Neural cell (in vitro differentiated cells): Measurements from ENCODE around the gene SLC23A1. TPM values are rescaled to one million over a fixed set of nuclear protein-coding genes. Genes with fewer than 3 reads are reported as not detected.

Experiments
- H2AFZ ChIP-seq: fragments of 200-600, 300-800 bp; sonication (generic), shearing (Covaris generic); 2 replicates; pipeline ENCODE4 v1.6.0; 2014; ENCODE audit warnings: low read depth, mild to moderate bottlenecking, antibody characterized with exemption, low read length, moderate library complexity
- H3F3A ChIP-seq: fragments of 200-600 bp; shearing (Covaris generic); 2 replicates; pipeline ENCODE4 v1.6.1; 2016; ENCODE audit warnings: mild to moderate bottlenecking, moderate library complexity, mixed read lengths, antibody characterized with exemption, low read length; ENCODE audit not compliant: insufficient read depth, poor library complexity, severe bottlenecking
- H3K27ac ChIP-seq: fragments of 200-600, 300-800 bp; sonication (generic), shearing (Covaris generic); 2 replicates; pipeline ENCODE4 v1.5.1; 2014; ENCODE audit warnings: mild to moderate bottlenecking, low read length, moderate library complexity
- H3K27me3 ChIP-seq: fragments of 300-800, 200-600 bp; sonication (generic), shearing (Covaris generic); 2 replicates; pipeline ENCODE4 v1.6.0; 2014; ENCODE audit warnings: mild to moderate bottlenecking, low read depth, low read length, moderate library complexity; ENCODE audit not compliant: insufficient read depth
- H3K36me3 ChIP-seq: fragments of 300-800, 200-600 bp; sonication (generic), shearing (Covaris generic); 2 replicates; pipeline ENCODE4 v1.5.1; 2014; ENCODE audit warnings: mild to moderate bottlenecking, antibody characterized with exemption, low read length, moderate library complexity; ENCODE audit not compliant: insufficient read depth
- H3K4me2 ChIP-seq: fragments of 300-800, 200-600 bp; sonication (generic), shearing (Covaris generic); 2 replicates; pipeline ENCODE4 v1.6.0; 2014; ENCODE audit warnings: mild to moderate bottlenecking, low read length
- H3K4me3 ChIP-seq: fragments of 300-800, 200-600 bp; sonication (generic), shearing (Covaris generic); 2 replicates; pipeline ENCODE4 v1.5.1; 2014; ENCODE audit warnings: mild to moderate bottlenecking, low read length, moderate library complexity
- H3K79me2 ChIP-seq: fragments of 200-600 bp; shearing (Covaris generic); replicated peaks from 2 replicates; pipeline ENCODE4 v1.6.0; 2014; ENCODE audit warnings: mild to moderate bottlenecking, low read length, moderate library complexity; ENCODE audit not compliant: insufficient read depth
- H3K9ac ChIP-seq: fragments of 300-800, 200-600 bp; sonication (generic), shearing (Covaris generic); 2 replicates; pipeline ENCODE4 v1.6.1; 2016; ENCODE audit warnings: mild to moderate bottlenecking, low read length, mixed read lengths
- H3K9me2 ChIP-seq: fragments of 200-600 bp; shearing (Covaris generic); 2 replicates; pipeline ENCODE4 v1.6.1; 2016; ENCODE audit warnings: mild to moderate bottlenecking, low read length, mixed read lengths; ENCODE audit not compliant: insufficient read depth
- H3K9me3 ChIP-seq: fragments of 200-600, 300-800 bp; sonication (generic), shearing (Covaris generic); 2 replicates; pipeline ENCODE4 v1.6.1; 2016; ENCODE audit warnings: mild to moderate bottlenecking, mixed run types, low read length, moderate library complexity, mixed read lengths
- H4K20me1 ChIP-seq: fragments of 200-600 bp; shearing (Covaris generic); 2 replicates; pipeline ENCODE4 v1.6.1; 2016; ENCODE audit warnings: mild to moderate bottlenecking, mixed run types; ENCODE audit not compliant: insufficient read depth
- EP300 ChIP-seq: fragments of 450-650 bp; conservative IDR thresholded peaks from 2 replicates; pipeline ENCODE4 v1.6.1; 2014; ENCODE audit warnings: antibody characterized with exemption, mild to moderate bottlenecking, moderate library complexity; ENCODE audit not compliant: poor library complexity, severe bottlenecking
- EZH2 ChIP-seq: fragments of 200-600, 300-800 bp; shearing (Covaris generic), sonication (generic); IDR thresholded peaks from 2 replicates; pipeline ENCODE4 v1.6.1; 2014; ENCODE audit warnings: antibody characterized with exemption, low read length, borderline replicate concordance, mild to moderate bottlenecking; ENCODE audit not compliant: insufficient read depth, poor library complexity, severe bottlenecking
- MXI1 ChIP-seq: fragments of 450-650 bp; conservative IDR thresholded peaks from 2 replicates; pipeline ENCODE4 v1.6.1; 2014; ENCODE audit warnings: antibody characterized with exemption, mild to moderate bottlenecking; ENCODE audit not compliant: poor library complexity, severe bottlenecking
- POLR2AphosphoS5 ChIP-seq: IDR thresholded peaks from 2 replicates; pipeline ENCODE4 v1.6.1; 2012
- RAD21 ChIP-seq: fragments of 450-650 bp; conservative IDR thresholded peaks from 2 replicates; pipeline ENCODE4 v1.6.1; 2014; ENCODE audit warnings: antibody characterized with exemption, mild to moderate bottlenecking, moderate library complexity
- SMC3 ChIP-seq: fragments of 450-650 bp; conservative IDR thresholded peaks from 2 replicates; pipeline ENCODE4 v1.6.1; 2014; ENCODE audit warnings: antibody characterized with exemption, mild to moderate bottlenecking, moderate library complexity; ENCODE audit not compliant: poor library complexity
- TAF1 ChIP-seq: IDR thresholded peaks from 2 replicates; pipeline ENCODE4 v1.6.1; 2012; ENCODE audit warnings: low read depth
- polyA plus RNA-seq: library from polyadenylated mRNA; depleted of rRNA; stranded (reverse); fragments of >200 nt; gene quantifications from 2 replicates; pipeline ENCODE4 v1.2.3, GENCODE V29; 2014
- TF ChIP-seq, protein P1 (sequence below): fragments of 450-650 bp; IDR thresholded peaks from 2 replicates; pipeline ENCODE4 v1.5.1; 2014; ENCODE audit warnings: antibody characterized with exemption, mild to moderate bottlenecking, moderate library complexity; ENCODE audit not compliant: poor library complexity, severe bottlenecking
- TF ChIP-seq, protein P2 (sequence below): IDR thresholded peaks from 2 replicates; pipeline ENCODE4 v1.6.1; 2012; ENCODE audit warnings: borderline replicate concordance

Gene SLC23A1
- polyA plus RNA-seq, 1 donor from 2014 or later: not detected

DNA sequence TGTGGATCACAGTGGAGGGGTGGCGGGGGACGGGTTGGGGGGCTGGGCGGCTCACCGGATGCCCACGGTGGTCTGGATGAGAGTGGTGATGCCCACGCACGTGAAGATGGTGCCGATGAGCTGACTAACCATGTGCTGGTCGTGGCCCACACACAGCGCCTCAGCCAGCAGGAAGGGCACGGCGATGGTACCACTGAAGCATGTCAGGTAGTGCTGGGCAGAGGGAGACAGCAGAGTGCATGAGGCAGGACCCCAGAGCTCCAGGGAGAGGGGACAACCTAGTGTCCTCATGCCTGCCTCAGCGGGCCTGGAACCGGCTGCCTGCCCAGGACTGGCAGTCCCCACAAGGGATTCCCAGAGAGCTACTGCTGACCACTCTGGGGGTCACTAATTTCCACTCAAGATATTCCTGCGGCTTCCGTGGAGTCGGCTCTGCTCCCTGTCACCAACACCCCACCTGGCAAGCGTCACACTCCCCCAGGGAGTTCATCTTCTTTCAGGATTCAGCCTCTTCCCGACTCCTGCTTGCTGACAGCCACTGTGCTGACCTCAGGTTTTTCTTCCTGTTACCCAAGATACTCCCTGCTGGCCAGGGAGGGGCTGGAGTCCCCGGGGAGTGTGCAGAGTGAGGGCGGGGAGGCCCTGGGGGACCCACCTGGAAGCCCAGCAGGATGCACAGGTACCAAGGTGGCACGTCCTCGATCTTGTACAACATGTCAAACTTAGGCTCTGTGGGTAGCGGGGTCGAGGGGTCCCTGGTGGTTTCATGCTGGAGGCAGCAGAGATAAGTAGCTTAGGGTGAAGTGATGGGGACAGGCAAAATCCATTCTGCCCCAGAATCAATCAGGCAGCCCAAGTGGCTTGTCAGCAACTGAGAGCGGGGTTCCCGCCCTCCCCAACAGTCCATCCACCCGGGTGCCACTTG lies 998 bp downstream of the SLC23A1 start:
- H2AFZ ChIP-seq: no peak overlapping the region
- H3K9me3 ChIP-seq: no peaks in the 10 kb centered on the region
- no peaks in the 10 kb centered on the region for H3K36me3 ChIP-seq
- H3K4me3 ChIP-seq: no peak overlapping the region
- H3K27ac ChIP-seq: no peak overlapping the region
- no peaks in the 10 kb centered on the region for H3K27me3 ChIP-seq
- TF ChIP-seq, protein P1, sequence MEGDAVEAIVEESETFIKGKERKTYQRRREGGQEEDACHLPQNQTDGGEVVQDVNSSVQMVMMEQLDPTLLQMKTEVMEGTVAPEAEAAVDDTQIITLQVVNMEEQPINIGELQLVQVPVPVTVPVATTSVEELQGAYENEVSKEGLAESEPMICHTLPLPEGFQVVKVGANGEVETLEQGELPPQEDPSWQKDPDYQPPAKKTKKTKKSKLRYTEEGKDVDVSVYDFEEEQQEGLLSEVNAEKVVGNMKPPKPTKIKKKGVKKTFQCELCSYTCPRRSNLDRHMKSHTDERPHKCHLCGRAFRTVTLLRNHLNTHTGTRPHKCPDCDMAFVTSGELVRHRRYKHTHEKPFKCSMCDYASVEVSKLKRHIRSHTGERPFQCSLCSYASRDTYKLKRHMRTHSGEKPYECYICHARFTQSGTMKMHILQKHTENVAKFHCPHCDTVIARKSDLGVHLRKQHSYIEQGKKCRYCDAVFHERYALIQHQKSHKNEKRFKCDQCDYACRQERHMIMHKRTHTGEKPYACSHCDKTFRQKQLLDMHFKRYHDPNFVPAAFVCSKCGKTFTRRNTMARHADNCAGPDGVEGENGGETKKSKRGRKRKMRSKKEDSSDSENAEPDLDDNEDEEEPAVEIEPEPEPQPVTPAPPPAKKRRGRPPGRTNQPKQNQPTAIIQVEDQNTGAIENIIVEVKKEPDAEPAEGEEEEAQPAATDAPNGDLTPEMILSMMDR: no peak
- TF ChIP-seq RAD21 (no peak), SMC3 (no peak), EZH2 (no peak), EP300 (no peak), TAF1 (no peak)
- no peaks in the 10 kb centered on the region for H3K79me2 ChIP-seq
- H3K9ac ChIP-seq: no peak overlapping the region
- H3F3A ChIP-seq: no peaks in the 10 kb centered on the region
- no peaks in the 10 kb centered on the region for H3K9me2 ChIP-seq
- H4K20me1 ChIP-seq: no peaks in the 10 kb centered on the region
- no peak overlapping the region for H3K4me2 ChIP-seq

DNA sequence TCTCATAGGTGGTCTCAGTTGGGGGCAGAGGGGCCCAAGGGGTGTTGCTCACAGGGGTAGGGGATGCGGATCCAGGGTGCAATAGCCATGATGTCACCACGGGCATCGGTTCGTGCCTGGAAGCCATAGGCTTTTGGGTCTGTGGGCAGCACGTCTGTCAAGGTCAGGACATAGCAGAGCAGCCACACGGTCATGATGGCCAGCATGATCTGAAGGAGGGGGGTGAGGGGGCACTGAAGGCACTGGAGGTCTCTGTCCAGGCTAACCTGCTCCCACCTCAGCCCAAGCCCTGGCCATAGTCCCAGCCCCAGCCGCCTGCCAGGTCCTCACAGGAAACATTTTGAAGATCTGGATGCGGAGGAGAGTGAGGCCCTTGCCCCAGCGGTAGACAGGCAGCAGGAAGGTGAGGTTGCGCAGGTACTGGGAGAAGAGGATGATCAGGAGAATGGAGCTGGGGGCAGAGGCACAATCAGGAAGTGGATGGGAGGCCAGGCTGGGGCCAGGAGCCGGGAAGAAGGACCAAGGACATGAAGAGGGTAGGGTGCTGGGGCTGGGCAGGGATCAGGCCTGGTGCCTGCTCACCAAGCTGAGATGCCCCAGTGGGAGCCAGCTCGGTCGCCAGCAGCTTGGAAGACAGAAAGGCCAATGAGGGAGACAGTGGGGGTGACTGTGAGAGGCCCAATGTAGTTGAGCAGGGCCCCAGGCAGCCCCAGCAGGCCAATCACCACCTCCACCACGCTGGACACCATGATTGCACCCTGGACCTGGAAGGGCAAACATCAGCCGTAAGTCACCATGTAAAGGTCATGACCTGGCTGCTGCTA lies 3.3 kb downstream of the SLC23A1 start:
- Histone ChIP-seq H3K4me3 (no peak overlapping the region), H2AFZ (no peak overlapping the region), H3F3A (no peaks in the 10 kb centered on the region), H3K79me2 (no peaks in the 10 kb centered on the region), H4K20me1 (no peaks in the 10 kb centered on the region), H3K9me2 (no peaks in the 10 kb centered on the region), H3K9ac (no peak overlapping the region), H3K27ac (no peak overlapping the region), H3K36me3 (no peaks in the 10 kb centered on the region), H3K27me3 (no peaks in the 10 kb centered on the region), H3K4me2 (no peak overlapping the region), H3K9me3 (no peaks in the 10 kb centered on the region)
- no peak for TF ChIP-seq SMC3
- TF ChIP-seq, protein P2, sequence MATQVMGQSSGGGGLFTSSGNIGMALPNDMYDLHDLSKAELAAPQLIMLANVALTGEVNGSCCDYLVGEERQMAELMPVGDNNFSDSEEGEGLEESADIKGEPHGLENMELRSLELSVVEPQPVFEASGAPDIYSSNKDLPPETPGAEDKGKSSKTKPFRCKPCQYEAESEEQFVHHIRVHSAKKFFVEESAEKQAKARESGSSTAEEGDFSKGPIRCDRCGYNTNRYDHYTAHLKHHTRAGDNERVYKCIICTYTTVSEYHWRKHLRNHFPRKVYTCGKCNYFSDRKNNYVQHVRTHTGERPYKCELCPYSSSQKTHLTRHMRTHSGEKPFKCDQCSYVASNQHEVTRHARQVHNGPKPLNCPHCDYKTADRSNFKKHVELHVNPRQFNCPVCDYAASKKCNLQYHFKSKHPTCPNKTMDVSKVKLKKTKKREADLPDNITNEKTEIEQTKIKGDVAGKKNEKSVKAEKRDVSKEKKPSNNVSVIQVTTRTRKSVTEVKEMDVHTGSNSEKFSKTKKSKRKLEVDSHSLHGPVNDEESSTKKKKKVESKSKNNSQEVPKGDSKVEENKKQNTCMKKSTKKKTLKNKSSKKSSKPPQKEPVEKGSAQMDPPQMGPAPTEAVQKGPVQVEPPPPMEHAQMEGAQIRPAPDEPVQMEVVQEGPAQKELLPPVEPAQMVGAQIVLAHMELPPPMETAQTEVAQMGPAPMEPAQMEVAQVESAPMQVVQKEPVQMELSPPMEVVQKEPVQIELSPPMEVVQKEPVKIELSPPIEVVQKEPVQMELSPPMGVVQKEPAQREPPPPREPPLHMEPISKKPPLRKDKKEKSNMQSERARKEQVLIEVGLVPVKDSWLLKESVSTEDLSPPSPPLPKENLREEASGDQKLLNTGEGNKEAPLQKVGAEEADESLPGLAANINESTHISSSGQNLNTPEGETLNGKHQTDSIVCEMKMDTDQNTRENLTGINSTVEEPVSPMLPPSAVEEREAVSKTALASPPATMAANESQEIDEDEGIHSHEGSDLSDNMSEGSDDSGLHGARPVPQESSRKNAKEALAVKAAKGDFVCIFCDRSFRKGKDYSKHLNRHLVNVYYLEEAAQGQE: no peak
- no peak for TF ChIP-seq EP300
- TF ChIP-seq EZH2: no peak
- no peak for TF ChIP-seq RAD21
- no peak for TF ChIP-seq MXI1
- TF ChIP-seq TAF1: no peak
- TF ChIP-seq POLR2AphosphoS5: no peak
- TF ChIP-seq, protein P1: no peak
